GM12891 (cell line): ENCODE data around the gene RFC2.

ENCODE experiments used
- DNase-seq: peaks from one replicate; pipeline ENCODE4 v3.0.0; 2011; ENCODE audit warnings: low spot score; ENCODE audit not compliant: insufficient read length
- FAIRE-seq: peaks from 2 replicates; lab custom pipeline; 2011; peaks lifted over from hg19 to GRCh38; lab: Jason Lieb, UNC
- PAX5 ChIP-seq: IDR thresholded peaks from 2 replicates; pipeline ENCODE4 v1.6.1; 2011; ENCODE audit warnings: low read length, moderate library complexity, mild to moderate bottlenecking; ENCODE audit not compliant: insufficient read depth, severe bottlenecking
- POLR2A ChIP-seq: IDR thresholded peaks from 2 replicates; pipeline ENCODE4 v1.6.1; 2011; ENCODE audit warnings: low read depth, low read length, control low read depth
- POLR2AphosphoS5 ChIP-seq: IDR thresholded peaks from 2 replicates; pipeline ENCODE4 v1.6.1; 2011; ENCODE audit warnings: low read depth, low read length, control low read depth
- POU2F2 ChIP-seq: IDR thresholded peaks from 2 replicates; pipeline ENCODE4 v1.6.1; 2011; ENCODE audit warnings: low read depth, mild to moderate bottlenecking, control low read depth, low read length, moderate library complexity
- SPI1 ChIP-seq: IDR thresholded peaks from 2 replicates; pipeline ENCODE4 v1.6.1; 2011; ENCODE audit warnings: low read depth, low read length, control low read depth
- TAF1 ChIP-seq: IDR thresholded peaks from 2 replicates; pipeline ENCODE4 v1.6.1; 2011; ENCODE audit warnings: low read depth, low read length, control low read depth

The RFC2 gene

DNA sequence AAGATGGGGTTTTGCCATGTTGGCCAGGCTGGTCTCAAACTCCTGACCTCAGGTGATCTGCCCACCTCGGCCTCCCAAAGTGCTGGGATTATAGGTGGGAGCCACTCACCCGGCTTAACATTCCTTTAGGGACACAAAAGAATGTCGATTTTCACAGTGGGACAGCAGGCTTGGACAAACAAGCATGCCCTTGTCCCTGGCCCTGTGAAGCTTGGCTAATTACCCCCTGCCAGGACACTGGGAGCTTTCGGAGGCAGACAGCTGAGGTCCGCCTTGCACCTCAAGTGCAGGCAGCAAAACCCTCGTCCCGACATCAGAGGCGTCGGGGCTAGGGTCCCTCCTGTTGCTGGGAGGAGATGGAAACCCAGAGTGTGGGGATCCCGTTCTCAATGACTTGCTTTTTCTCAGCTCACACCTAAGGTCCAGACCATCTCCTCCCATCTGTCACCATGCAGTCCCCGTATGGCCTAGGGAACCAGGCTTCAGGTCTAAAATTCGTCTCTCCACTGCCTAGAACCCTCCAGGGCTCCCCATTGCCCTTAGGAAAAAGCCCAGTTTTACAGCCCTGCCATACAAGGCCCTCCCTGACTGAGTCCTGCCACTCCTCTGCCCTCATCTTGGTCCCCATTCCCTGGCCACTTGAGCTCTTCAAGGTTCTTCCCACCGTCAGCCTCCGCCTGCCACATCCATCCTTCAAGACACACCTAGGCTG, 28.7 kb upstream of the RFC2 start:
- FAIRE-seq (no peak), DNase-seq (no peak)
- no peak for TF ChIP-seq TAF1
- no peak for TF ChIP-seq SPI1
- no peak for TF ChIP-seq POLR2A
- no peak for TF ChIP-seq POLR2AphosphoS5
- no peak for TF ChIP-seq PAX5
- TF ChIP-seq POU2F2, result no peak

DNA sequence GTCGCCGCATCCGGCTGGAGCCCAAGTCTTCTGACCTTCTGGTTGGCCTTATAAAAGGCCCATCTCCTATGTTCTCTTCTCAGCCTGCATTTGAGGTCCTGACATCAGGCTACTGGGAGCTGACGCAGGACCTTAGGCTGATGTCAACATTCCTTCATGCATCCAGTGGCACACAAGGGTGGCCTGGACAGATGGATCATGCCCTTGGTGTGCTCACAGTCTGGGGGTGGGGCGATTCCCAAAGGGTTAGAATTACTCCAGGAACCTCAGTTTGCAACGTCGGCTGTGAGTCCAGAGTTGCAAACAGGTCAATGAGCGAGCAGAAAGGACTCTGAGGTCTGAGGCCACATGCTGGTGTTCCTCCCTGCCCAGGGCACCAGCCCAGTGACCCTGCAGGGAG, 26.8 kb upstream of the RFC2 start:
- no peak for DNase-seq
- TF ChIP-seq PAX5 (no peak), POU2F2 (no peak), TAF1 (no peak), POLR2AphosphoS5 (no peak), SPI1 (no peak), POLR2A (no peak)
- FAIRE-seq, result no peak

DNA sequence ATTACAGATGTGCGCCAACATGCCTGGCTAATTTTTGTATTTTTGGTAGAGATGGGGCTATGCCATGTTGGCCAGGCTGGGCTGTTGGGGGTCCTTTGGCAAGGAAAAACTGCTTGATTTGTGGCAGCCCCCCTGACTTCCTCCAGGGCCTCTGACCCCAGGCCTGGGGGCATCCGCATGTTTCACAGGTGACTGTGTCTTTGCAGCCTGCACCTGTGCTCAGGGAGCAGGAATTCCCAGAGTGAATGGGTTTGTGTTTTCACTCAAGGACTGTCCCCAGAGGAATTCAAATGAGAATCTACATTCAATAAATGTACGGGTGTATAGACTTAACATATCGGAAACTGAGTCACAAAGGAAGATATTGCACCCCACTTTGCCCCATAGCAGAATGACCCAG, 23.4 kb upstream of the RFC2 start:
- TF ChIP-seq POU2F2, result no peak
- no peak for TF ChIP-seq TAF1
- no peak for TF ChIP-seq SPI1
- TF ChIP-seq POLR2A, result no peak
- no peak for TF ChIP-seq POLR2AphosphoS5
- no peak for TF ChIP-seq PAX5
- FAIRE-seq, result no peak

DNA sequence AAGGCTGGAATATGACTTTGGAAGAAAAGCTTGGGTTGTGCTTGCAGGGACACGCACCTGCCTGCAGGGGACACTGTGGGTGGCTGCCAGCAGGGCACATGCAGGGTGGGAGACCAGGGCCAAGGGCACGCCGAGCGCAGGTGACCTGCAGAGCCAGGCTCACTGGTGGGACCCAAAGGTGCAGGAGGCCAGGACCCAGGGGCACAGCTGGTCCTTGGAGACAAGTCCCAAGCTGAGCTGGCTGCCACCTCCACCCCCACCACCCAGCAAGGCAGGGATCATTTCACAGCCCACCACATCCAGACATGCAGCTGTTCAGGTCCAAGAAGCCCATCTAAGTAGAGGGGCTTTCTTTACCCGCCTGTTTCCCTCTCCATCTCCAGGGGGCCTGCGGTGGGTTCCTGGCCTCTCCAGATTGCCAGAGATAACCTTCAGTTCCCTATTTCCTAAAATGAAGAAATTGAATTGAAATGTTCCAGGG, 21.2 kb upstream of the RFC2 start:
- no peak for FAIRE-seq

More for the DNA sequence above, 23.4 kb upstream of the RFC2 start:
- no peak for DNase-seq

DNA sequence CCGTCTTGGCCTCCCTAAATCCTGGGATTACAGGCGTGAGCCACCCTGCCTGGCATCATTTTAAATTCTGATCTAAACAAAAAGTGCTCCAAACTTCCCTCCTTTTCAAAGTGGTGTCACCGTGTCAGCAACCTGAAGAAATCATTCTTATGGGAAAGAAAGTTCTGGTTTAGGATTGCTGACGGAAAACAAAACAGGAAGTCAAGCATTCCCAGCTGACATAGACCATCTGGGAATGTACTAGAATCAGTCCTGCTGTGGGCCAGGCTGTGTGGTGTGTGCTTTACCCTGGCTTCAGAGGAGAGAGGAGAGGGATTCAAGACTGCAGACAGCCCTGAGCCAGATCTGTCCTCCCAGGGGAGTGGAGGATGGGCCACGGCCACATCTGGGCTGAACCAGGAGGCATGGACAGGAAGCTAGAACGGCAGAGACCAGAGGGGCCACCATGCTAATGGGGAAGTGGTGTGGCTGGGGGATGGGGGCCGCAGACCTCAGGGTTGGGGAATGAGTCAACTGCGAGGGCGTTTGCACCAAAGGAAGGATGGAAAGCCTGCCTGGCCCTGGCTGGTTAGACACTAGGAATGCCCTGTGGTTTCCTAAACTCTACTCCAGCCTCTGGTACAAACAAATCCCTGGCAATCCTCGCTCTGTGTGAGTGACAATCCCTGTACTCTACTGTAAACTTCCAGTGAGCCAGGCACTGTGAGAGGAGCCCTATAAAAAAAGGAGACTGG, 18.3 kb upstream of the RFC2 start:
- FAIRE-seq (peak; percentile 97), DNase-seq (peak; percentile 82)
- TF ChIP-seq SPI1 (peak; percentile 99), TAF1 (peak; percentile 39; the same call in 1 of the 2 replicates), POLR2AphosphoS5 (peak; percentile 75), POU2F2 (peak; percentile 98), PAX5 (peak; percentile 68), POLR2A (peak; percentile 70)

More for the DNA sequence above, 21.2 kb upstream of the RFC2 start:
- 0 out of 2 replicates have a peak, but pooled peaks have one; percentile 9 for TF ChIP-seq SPI1
- TF ChIP-seq TAF1, result no peak
- DNase-seq, result no peak

- no peak for FAIRE-seq
- no peak for DNase-seq
Measured at GRCh38 chr7:74271742-74272141, 17.5 kb upstream of the RFC2 start.

DNA sequence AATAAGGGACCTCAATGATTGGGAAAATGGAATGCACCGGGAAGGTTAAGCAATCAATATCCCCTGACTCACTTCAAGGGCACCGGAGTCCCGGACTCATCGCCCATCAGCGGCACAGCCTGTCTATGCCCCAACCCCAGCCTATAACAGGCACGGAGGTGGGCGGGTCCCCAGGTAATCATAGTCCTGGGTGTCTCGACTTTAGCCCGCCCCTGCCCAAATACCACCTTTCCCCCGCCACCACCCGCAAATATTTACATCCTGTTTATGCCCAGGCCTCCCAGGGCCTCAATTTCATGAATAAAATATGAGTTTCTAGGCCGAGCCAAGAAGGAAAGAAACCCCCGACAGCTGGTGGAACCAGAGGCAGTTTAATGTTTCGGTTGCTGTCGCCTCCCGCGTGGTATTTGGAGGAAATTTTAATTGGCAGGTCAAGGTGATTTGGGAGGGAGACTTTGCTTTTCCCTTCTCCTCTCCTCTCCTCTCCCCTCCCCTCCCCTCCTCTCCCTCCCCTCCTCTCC, 15.6 kb upstream of the RFC2 start:
- DNase-seq (no peak), FAIRE-seq (peak; percentile 65)
- no peak for TF ChIP-seq TAF1
- TF ChIP-seq PAX5, result no peak
- no peak for TF ChIP-seq SPI1
- TF ChIP-seq POLR2A, result no peak

More at GRCh38 chr7:74271742-74272141, 17.5 kb upstream of the RFC2 start:
- TF ChIP-seq SPI1, result 0 out of 2 replicates have a peak, but pooled peaks have one; percentile 40
- TF ChIP-seq POU2F2, result no peak

DNA sequence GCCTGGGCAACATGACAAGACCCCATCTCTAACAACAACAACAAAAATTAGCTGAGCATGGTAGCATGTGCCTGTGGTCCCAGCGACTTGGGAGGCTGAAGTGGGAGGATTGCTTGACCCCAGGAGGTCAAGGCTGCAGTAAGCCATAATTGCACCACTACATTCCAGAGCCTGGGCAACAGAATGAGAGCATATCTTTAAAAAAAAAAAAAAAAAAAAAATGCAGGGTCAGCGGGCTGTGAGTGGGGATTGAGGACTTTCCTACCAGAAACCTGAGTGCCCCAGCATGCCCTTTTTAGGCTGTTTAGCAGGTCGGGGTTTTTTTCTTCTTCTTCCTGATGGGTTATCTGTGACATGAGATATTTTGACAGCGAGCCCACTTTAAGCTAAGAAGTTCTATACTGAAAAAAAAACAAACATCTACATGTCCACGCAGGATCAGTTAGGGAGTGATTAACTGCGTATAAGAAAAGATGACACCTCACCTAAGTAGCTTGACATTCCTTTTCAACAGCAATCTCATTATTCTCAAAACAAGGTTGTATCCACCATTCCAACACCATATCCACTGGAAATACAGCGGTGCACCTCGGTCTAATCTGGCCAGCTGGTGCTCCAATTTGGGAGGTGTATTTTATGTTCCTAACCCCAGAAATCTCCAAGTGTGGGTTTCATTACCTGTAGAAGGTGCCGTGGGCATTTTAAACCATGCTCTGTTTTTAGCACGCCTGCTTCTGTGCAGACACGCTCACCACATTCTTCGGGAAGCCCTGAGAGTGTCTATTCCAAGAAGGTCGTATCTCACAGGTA, 13.8 kb upstream of the RFC2 start:
- DNase-seq, result no peak
- TF ChIP-seq POLR2AphosphoS5 (no peak), PAX5 (no peak), POLR2A (no peak), SPI1 (no peak), POU2F2 (no peak), TAF1 (no peak)
- no peak for FAIRE-seq

- TF ChIP-seq PAX5 (no peak), POLR2AphosphoS5 (no peak), TAF1 (no peak), POLR2A (no peak), POU2F2 (no peak), SPI1 (no peak)
- DNase-seq (no peak), FAIRE-seq (peak; percentile 77)
Measured at GRCh38 chr7:74266191-74266963, 12.2 kb upstream of the RFC2 start.
